HG03103 (cell line): ENCODE data around the gene CHRM4.

Source experiments
- ATAC-seq: cut with Tn5 transposase; IDR thresholded peaks from one replicate; pipeline ENCODE4 v1.9.1; 2021; ENCODE audit warnings: low read depth; ENCODE audit not compliant: unreplicated experiment

Gene CHRM4

GRCh38 chr11:46391578-46392420, at the start of gene CHRM4:
CHRM4 (minus strand) TSS chr11:46391776; CDS start chr11:46386557, 5,219 bp downstream.
- ATAC-seq, result no peak

GRCh38 chr11:46438211-46438610, 46.6 kb upstream of the CHRM4 start:
- ATAC-seq, result no peak

- no peak for ATAC-seq
Observed at GRCh38 chr11:46437122-46437689, 45.6 kb upstream of the CHRM4 start.

GRCh38 chr11:46436113-46436512, 44.5 kb upstream of the CHRM4 start:
- ATAC-seq, result no peak

- ATAC-seq, result no peak
Observed at GRCh38 chr11:46435679-46436078, 44.1 kb upstream of the CHRM4 start.

- no peak for ATAC-seq
Observed at GRCh38 chr11:46431211-46431610, 39.6 kb upstream of the CHRM4 start.

GRCh38 chr11:46429717-46430116, 38.1 kb upstream of the CHRM4 start:
- ATAC-seq, result no peak

- ATAC-seq, result no peak
Observed at GRCh38 chr11:46427364-46427763, 35.8 kb upstream of the CHRM4 start.

GRCh38 chr11:46426233-46426991, 34.8 kb upstream of the CHRM4 start:
- ATAC-seq, result no peak

- ATAC-seq, result no peak
Observed at GRCh38 chr11:46422588-46422987, 31.0 kb upstream of the CHRM4 start.

GRCh38 chr11:46421257-46421880, 29.8 kb upstream of the CHRM4 start:
- no peak for ATAC-seq

- no peak for ATAC-seq
Observed at GRCh38 chr11:46420513-46420912, 28.9 kb upstream of the CHRM4 start.

GRCh38 chr11:46418751-46419150, 27.2 kb upstream of the CHRM4 start:
- ATAC-seq, result no peak

- ATAC-seq, result no peak
Observed at GRCh38 chr11:46417711-46418110, 26.1 kb upstream of the CHRM4 start.

GRCh38 chr11:46414879-46415278, 23.3 kb upstream of the CHRM4 start:
- no peak for ATAC-seq

- no peak for ATAC-seq
Observed at GRCh38 chr11:46414466-46414796, 22.9 kb upstream of the CHRM4 start.

- ATAC-seq, result no peak
Observed at GRCh38 chr11:46413760-46414465, 22.3 kb upstream of the CHRM4 start.

GRCh38 chr11:46410021-46410420, 18.4 kb upstream of the CHRM4 start:
- ATAC-seq, result no peak

- no peak for ATAC-seq
Observed at GRCh38 chr11:46408407-46408986, 16.9 kb upstream of the CHRM4 start.

- no peak for ATAC-seq
Observed at GRCh38 chr11:46407635-46408034, 16.1 kb upstream of the CHRM4 start.
